SHP77 treated with DMSO at 0.1 percent for 48 hours (cell line): ENCODE measurements around the gene VPS50.
A peak's percentile ranks its signal among the peaks of the same experiment; 100 is the strongest.

Source experiments
- DNase-seq: peaks from one replicate; lab custom pipeline; 2025; lab: John Stamatoyannopoulos, UW

VPS50 gene, protein sequence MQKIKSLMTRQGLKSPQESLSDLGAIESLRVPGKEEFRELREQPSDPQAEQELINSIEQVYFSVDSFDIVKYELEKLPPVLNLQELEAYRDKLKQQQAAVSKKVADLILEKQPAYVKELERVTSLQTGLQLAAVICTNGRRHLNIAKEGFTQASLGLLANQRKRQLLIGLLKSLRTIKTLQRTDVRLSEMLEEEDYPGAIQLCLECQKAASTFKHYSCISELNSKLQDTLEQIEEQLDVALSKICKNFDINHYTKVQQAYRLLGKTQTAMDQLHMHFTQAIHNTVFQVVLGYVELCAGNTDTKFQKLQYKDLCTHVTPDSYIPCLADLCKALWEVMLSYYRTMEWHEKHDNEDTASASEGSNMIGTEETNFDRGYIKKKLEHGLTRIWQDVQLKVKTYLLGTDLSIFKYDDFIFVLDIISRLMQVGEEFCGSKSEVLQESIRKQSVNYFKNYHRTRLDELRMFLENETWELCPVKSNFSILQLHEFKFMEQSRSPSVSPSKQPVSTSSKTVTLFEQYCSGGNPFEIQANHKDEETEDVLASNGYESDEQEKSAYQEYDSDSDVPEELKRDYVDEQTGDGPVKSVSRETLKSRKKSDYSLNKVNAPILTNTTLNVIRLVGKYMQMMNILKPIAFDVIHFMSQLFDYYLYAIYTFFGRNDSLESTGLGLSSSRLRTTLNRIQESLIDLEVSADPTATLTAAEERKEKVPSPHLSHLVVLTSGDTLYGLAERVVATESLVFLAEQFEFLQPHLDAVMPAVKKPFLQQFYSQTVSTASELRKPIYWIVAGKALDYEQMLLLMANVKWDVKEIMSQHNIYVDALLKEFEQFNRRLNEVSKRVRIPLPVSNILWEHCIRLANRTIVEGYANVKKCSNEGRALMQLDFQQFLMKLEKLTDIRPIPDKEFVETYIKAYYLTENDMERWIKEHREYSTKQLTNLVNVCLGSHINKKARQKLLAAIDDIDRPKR

DNA sequence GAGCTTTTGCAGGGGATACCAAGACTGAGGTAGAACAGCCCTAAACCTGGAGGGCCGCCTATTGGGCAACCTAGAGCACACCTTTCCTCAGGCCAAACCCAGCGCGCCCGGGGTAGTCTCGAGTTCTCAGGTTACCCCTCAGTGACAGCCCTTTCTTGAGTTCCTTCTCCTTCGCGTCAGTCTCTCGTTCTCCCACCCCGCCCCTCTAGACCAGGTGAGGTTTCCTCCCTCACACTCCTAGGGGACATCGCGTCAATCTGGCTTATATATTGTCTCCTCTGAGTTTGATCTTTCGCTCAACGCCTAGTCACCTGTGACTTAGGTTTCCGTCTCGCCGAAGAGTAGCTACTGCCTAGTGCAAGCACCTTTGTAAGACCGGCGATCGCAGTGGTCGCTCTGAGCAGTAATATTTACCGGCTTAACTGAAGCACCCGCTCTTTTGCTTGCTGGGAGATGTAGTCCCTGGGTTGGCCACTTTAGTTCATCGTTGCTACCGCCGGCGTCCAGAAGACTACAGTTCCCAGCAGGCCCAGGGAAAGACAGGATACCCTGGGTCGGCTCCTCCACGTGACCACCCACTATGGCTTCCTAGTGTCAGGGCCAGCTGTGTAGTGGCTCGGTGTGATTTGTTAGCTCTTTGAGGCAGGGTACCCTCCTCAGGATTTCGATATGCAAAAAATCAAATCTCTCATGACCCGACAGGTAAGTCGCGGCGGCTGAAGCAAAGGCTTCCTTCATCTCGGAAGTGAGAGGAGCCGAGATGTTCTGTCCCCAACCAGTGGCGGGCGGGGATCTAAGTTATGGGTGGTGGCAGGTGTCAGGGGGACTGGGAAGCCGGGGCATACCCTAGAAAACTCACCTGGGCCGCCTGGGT, at the start of gene VPS50:
Gene VPS50, plus strand, starts transcription at position 568 of the 874 bp plus-strand sequence. Its CDS starts 102 bp downstream, at position 670.
- DNase-seq, result peak; percentile 94

DNA sequence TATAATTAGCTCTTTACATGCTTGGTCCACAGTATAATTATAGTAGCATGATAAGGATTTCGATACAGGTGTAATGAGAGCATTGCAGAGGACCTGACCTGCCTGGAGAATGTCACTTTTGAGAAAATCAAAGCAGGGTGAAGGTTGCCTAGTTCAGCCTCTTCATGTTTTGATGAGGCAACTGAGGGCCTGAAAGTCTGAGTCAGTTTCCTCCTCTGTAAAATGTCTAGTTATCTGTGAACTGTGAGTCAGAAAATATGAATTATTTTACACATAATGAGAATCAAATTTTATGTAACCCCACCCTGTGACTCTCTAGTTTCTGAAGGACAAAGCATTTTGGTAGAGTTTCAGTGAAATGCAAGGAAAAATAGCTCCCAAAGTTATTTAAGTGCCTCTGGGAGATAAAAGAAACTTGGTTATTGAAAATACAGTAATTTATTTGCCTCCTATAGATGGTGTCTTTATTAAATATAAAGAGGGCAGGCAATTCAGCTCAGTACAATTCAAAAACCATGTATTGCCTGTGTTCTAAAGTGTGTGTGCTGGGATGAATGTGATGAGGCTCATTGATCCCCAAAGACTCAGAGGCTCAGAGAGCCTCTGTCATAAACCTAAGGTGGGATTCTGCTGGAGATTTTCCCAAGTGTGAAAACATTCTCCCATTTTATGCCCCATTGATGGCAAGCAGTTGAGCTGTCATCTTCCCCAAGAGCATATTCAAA, 46.7 kb upstream of the VPS50 start:
- DNase-seq, result no peak

DNA sequence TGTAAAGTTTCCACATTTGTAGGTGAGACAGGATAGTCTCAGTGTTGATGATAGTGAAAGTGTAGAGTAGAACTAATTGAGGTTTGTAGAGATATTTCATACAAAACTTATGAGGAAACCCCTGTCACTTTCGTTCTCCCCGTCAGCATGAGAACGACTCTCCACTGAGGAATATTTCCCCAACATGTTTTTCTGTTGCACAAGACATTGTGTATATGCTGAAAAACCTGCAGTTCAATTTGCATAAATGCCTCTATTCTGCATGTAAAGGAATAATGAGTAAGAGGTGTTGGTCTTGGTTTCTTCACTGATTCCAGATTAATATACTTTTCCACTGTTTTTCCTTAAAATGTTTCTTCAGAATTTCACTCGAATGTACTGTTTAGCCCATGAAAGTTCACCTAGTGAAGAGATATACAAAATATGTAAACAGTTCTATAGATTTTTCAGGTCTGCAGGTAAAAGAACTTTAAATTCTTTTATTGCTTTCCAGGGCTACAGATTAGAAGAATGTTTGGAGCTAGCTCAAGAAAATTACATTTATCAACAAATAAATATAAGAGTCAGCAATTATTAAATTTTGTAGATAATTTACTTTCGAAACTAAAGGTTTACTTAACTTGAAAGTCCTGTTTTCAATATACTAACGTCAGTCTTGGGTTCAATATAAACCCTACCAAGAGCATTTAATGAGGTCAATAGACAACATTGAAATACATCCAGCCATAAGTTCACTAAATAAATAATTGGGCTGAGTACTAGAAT, 43.1 kb upstream of the VPS50 start:
- DNase-seq, result no peak

DNA sequence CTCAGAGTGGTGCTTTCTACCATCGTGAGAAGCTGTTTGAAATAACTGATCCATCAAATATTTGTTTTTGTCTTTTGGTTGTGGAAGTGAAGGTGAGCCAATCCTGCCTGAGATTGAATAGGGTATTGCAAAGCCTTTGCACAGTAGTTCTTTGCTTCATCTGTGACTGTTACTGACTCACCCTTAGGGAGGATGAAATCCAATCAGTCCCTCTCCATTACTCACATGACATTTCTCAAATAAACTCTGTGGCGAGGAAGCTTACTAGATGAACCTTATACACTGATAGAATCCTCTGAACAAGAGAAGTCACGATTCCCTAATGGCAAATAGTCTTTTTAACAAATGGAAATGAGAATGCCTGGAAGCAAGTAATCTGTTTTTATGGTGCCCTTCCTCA, 37.8 kb upstream of the VPS50 start:
- DNase-seq, result no peak

DNA sequence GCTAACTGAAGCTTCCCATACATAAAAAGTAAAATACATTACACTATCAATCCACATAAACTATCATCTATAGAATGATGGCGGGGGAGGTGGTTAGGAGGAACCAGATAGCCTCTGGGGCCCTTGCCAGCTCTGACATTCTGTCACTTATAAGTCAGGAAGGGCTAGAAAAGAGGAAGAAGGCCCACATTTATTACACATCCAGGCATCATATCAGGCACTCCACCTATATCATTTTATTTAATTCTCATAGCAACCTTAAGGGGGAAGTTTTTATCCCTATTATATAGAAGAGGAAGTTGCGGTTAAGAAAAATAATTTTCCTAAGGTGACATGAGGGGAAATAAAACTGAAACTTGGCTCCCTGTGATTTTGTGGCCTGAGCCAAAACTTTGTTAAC, 35.8 kb upstream of the VPS50 start:
- no peak for DNase-seq

DNA sequence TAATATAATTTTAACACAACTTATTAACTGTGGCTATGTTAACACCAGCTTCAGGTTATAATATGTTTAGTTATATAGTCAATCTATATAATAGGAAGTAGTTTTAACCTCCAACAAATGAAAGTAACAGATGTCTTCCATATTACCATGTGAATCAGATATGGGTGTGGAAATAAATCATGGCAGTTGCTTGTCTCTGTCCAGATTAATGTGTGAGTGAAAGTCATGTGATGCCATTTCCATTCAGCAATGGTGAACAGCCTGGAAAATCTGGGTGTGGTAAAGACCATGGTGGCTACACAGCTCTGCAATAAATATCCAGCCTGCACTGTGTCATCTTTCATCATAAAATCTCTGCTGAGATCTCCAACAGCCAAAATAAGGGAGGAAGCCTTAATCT, 33.7 kb upstream of the VPS50 start:
- DNase-seq, result no peak

DNA sequence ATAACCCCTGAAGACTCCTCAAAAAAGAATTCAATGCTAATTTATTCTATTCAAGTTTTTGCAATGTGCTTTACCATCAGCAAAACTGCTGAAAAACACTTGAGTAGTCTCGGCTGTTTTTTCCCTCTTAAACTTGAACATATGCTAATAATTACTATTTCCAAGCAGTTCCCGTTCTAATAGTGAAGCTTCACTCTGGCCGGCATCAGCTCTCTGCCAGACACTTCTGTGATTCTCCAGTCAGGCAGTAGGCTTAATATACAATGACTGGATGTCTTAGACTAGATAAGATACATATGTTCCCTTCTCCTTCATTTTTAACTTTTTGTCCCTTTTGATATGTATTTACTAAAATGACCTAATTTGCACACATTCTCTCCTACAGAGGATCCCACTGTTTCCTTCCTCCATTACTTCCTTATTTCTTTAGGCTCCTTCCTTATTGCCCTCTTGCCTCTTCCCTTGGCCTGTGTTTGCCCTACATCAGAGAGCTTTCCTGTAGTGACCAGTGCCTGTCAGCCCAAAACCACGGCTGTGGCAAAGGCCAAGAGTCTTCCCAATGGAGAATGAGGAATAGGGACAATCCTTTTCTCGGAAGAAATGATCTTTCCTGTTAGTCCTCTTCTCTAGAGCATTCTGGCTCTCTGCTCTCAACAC, 29.4 kb upstream of the VPS50 start:
- DNase-seq, result no peak

DNA sequence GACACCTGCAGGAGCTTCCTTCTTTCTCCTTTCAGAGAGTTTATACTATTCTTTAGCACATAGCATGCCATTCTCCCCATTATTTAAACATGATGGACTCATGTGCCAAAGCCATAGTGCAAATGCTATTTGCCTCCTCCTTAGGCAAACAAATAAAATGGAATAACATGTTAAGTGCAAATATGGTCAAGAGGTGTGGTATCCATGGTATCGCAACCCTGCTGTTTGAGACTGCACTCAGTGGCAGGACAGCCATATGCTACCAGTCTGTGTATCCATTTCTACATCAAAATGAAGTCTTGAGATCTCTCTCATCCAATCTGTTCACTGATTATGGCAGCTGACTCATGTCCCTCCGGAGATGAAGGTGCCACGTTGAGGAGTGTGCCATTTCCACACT, 28.7 kb upstream of the VPS50 start:
- DNase-seq, result peak; percentile 6

DNA sequence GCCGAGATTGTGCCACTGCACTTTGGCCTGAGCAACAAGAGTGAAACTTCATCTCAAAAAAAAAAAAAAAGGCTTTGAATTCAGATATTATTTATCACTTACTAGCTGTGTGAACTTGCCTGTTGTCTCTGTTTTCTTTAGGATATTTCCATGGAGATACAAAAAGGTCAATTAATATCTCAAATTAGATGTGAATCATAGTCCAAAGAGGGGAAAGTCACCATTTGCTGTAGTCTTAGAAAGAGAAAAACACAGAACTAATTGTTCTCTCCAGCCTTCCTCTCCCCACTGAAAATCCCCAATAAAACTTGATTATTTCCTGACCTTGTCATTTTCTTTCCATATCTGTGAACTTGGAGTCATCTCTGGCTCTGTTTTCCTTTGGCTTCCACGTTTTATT, 27.1 kb upstream of the VPS50 start:
- no peak for DNase-seq

DNA sequence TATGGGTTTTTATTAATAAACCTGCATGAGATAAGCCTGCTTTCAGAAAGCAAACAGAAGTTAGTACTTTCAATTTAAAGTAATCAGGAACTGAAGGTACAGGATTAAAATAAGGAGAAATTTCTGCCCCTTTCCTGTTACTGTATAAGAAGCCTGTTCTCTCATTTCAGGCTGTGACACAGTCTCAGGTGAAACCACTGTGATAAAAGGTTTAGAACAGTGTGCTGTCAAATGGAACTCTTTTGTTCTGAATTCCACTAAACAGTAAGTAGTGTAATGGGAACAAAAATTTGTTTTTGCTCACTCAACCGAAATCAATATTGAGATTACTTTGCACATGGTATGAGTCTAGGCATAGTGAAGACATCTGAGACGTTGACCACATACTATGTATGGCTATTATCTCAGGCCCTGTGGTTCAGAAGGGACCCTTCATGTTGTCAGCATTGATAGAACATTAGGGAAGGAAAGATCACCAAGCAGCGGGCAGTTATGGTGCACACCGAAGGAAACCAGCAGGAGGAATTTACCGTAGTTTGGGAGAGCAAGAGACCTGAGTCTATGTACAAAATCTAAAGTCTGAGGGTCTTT, 20.8 kb upstream of the VPS50 start:
- no peak for DNase-seq

DNA sequence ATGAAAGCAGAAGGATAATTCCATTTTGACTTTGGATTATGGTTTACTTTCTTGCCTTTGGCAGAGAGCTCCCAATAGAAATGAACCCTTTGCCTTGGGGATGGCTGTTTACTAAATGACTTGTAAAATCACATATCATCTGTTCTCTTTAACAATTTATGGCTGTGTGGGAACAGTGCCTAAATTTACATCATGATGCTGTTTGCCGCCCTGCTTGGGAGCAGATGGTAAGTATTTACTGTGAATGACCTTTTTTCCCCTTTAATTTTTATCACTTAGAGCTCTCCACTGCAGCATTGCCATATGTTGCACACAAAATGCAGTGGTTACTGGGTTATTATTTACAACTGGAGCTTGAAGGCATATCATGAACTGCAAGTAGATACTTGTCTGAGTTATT, 19.3 kb upstream of the VPS50 start:
- DNase-seq, result no peak

DNA sequence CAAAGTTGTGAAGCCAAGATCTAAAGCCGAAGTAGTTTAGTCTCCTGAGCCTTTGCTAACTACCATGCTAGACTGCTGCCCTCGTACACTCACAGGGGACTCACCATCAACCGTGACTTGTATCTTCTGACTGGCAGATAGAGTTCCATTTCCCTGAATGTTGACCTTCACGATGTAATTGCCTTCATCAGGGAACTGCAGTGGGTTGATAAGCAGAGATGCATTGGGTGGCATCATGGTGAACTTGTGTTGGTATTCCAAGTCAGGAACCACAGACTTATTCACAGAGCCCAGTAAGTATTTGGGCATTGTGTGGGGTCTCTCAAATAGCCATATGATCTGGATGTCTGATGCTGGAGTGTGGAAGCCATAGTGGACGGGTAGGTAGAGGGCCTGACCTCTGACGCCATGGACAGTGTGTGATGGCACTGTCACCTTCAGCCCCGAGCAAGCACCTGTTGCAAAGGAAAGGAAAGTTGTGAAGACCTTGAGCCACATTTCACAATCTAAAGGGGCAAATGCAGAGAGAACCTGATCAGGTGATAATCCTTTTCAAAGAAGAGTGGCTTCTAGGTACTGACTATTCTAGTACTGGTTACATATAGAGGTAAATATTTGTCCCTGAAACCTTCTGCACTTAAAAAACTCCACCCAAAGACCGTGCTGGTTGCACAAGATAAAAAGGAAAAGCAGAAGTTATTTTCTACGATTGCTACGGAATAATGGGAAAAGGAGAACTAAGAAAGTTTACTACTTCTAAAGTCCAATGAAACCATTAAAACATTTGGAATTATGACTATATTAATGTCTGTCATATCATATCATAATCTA, 13.0 kb upstream of the VPS50 start:
- DNase-seq, result no peak

DNA sequence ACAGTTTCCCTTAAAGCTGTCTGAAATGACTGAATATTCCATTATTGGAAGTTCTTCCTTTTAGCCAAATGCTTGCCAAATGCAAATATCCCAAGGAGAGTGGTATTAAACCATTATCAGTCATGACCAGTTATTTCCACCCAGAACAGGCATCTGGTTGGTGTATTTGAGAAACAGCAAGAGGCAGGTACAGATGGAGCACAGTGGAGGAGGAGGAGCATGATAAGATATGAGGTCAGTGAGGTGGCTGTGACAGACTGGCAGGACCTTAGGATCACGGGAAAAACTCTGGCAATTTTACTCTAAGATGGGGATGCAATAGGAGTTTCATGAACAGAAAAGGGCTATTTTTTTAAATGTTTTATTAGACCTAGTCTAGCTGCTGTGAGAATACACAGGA, 12.3 kb upstream of the VPS50 start:
- no peak for DNase-seq

DNA sequence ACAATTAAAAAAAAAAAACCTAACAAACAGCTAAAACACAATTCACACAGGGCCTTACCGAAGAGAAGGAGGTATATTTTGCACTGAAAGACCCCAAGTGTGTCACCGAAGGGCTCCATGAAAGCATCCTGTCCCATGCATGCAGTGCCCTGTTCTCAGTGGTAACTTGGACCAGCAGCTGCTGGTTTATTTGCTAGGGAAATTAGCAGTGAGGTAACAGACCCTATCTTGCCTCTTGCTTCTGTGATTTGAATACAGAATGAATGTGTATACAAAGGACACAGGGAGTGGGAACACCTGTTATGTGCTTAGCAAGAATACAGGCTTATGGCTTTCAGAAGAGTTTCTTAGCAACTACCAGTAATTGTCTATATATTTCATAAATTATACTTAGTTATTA, 5.9 kb upstream of the VPS50 start, which contains the start of gene HEPACAM2:
Gene HEPACAM2, minus strand, starts transcription at position 160 of the 400 bp plus-strand sequence.
- DNase-seq, result peak; percentile 69

DNA sequence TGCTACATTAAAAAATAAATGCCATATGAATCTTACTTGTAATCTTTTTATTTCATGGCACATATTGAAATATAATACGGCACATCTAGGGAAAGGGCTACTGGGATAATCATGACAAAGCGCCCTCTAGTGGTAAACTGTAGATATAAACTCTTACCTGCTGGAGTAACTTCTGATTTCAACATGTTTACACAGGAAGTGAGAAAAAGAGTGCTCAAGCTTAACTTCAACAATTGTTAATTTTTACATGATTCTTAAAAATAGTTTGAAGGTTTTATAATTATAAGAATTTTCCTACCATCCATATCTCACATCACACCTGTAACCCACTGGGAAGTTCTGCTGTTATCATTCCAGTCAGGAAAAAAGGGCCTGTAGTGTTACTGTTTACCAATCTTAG, 3.9 kb upstream of the VPS50 start:
- DNase-seq, result peak; percentile 49

DNA sequence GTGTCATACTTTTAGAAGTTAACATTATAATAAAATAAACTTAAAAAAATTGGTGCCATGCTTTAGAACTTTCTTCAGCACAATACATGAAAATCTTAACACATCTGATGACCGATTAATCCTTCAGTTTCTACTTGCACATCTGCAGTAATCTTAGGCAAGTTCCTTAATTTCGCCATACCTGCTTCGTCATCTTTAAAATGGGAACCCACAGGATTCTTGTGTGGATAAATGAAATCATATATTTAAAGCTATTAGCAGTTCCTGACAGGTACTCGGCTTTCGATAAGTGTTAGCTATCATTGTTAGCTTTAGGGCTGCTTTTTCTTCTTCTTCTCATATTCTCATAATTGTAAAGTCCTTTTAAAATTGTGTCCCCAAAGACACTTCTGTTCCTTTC, 907 bp upstream of the VPS50 start:
- no peak for DNase-seq

DNA sequence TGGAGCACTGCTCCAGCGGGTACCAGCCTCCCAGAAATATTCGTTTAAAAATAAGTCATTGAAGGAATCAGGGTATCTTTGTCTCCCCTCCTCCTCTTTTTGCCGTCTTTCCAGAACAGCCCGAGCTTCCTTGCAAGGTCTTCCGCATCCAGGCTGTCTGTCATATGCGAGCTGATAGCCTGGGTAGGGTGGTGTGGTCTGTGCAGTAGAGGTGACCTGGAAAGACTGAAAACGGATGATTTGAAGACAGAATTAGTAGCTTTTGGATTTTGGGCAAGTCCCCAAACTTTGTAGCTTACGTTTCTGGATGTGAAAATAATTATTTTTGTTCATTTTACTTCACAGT, 480 bp downstream of the VPS50 start:
- no peak for DNase-seq

DNA sequence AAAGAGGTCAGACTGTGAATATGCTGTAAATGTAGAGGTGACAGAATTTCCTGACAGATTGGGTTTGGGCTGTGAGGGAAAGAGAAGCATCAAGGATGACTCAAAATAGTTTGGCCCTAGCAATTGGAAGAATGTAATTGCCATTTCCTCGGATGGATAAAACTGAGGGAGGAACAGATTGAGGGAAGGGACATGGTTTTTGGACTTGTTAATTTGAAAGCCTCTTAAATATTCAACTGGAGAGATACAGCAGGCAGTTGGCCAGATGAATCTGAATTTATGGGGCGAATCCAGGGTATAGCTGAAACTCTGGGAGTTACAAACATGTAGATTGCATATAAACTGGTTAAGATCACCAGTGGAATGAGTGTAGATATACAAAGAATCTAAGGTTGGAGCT, 3.4 kb downstream of the VPS50 start:
- DNase-seq, result no peak

DNA sequence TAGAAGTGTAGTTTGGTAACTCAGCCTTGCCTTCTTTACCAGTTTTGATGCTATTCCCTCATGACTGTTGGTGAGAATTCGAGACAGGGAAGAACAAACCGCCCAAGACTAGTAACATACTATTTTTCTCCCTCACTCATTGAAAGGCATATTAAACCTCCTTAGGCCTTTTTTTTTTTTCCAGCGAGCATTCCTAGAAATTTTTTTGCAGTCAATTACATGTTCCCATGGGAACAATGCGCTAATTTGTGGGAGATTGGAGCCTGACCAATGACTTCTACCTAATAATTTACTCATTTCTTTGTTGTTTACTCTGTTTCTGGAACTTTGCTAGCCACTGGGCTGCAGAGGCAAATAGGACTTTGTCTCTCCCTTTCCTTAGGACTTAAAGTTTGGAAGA, 6.0 kb downstream of the VPS50 start:
- no peak for DNase-seq
